SK-MEL-5 (cell line): Measurements from ENCODE around the gene DYNC2LI1. TPM values are rescaled to one million over a fixed set of nuclear protein-coding genes. Genes with fewer than 3 reads are reported as not detected.

Experiments
- DNase-seq: peaks from one replicate; pipeline ENCODE4 v3.0.0-alpha.2; 2016; ENCODE audit warnings: low read depth, low spot score
- in situ Hi-C: cut with HindIII; loops from 2 replicates; pipeline ENCODE4 v1.10.0; 2016; ENCODE audit warnings: low sequenced_read_pairs, high pct_unique_total_duplicates, low pct_unique_long_range_greater_than_20kb
- small RNA-seq, 2 experiments: library from RNA; depleted of rRNA; stranded (forward); fragments of <200 nt; gene quantifications; one replicate each; pipeline ENCODE3, GENCODE V24; 2014
- total RNA-seq: library from RNA; depleted of rRNA; stranded (reverse); fragments of >200 nt; shearing (Covaris generic); gene quantifications from 2 replicates; pipeline ENCODE4 v1.2.3, GENCODE V29; 2014; rRNA removed

Gene DYNC2LI1
- total RNA-seq, 1 experiment from 2014 or later = 75.9 TPM

- no peak for DNase-seq
- in situ Hi-C loops = no loop called here
Observed at GRCh38 chr2:43855292-43855691, 81.5 kb downstream of the DYNC2LI1 start.

Small RNA genes lying within 50 kb of the gene (small RNA-seq; reads per million reads assigned to genes)
- 0 reads per million in 2 experiments for gene RN7SKP66

Other genes starting within 250 kb of the DYNC2LI1 start
- 50.3 and 57.3 TPM in 2 replicates for gene THADA, start 178.0 kb upstream of the DYNC2LI1 start, total RNA-seq
- gene PLEKHH2, start 136.8 kb upstream of the DYNC2LI1 start, total RNA-seq = 17.6 and 20.9 TPM in 2 replicates
- gene C1GALT1C1L, start 97.6 kb upstream of the DYNC2LI1 start, total RNA-seq = 1.0 and 1.2 TPM in 2 replicates
- gene ABCG5, start 64.8 kb downstream of the DYNC2LI1 start, total RNA-seq = 0.08 and 0.11 TPM in 2 replicates
- gene ABCG8, start 64.9 kb downstream of the DYNC2LI1 start, total RNA-seq = not detected in 2 replicates
- gene LRPPRC, start 221.9 kb downstream of the DYNC2LI1 start, total RNA-seq = 162 and 169 TPM in 2 replicates